Thymus (tissue), 11 donors: ENCODE measurements around the gene ADD1. TPM values are rescaled to one million over a fixed set of nuclear protein-coding genes. Genes with fewer than 3 reads are reported as not detected.

ENCODE experiments used
- DNase-seq, 9 donors: peaks; one replicate each; pipeline ENCODE4 v3.0.0-alpha.2; 2013; ENCODE audit warnings: low spot score in 9 of 9, low read depth in 6 of 9, missing footprints in 1 of 9
- H3K27ac ChIP-seq, 2 donors: one replicate each; pipeline ENCODE4 v1.5.1; 2013; ENCODE audit warnings: control low read depth in 1 of 2, low read depth in 1 of 2, low read length in 1 of 2, mild to moderate bottlenecking in 1 of 2, moderate library complexity in 1 of 2
- H3K27me3 ChIP-seq, 2 donors: one replicate each; pipeline ENCODE4 v1.5.1; 2013; ENCODE audit warnings: low read length in 1 of 2; ENCODE audit not compliant: control insufficient read depth in 2 of 2, insufficient read depth in 1 of 2
- H3K36me3 ChIP-seq, 2 donors: one replicate each; pipeline ENCODE4 v1.5.1; 2013; ENCODE audit warnings: low read length in 1 of 2, mild to moderate bottlenecking in 1 of 2, moderate library complexity in 1 of 2; ENCODE audit not compliant: control insufficient read depth in 2 of 2, insufficient read depth in 2 of 2
- H3K4me1 ChIP-seq, 2 donors: one replicate each; pipeline ENCODE4 v1.5.1; 2013; ENCODE audit warnings: low read length in 2 of 2; ENCODE audit not compliant: control insufficient read depth in 2 of 2, insufficient read depth in 2 of 2
- H3K4me3 ChIP-seq, 2 donors: one replicate each; pipeline ENCODE4 v1.5.1; 2013; ENCODE audit warnings: low read length in 2 of 2, control low read depth in 1 of 2, mild to moderate bottlenecking in 1 of 2
- H3K9me3 ChIP-seq, 2 donors: one replicate each; pipeline ENCODE4 v1.5.1; 2013; ENCODE audit warnings: low read length in 1 of 2, mild to moderate bottlenecking in 1 of 2; ENCODE audit not compliant: control insufficient read depth in 2 of 2, insufficient read depth in 1 of 2
- WGBS: extraction: QIAGEN DNeasy Blood & Tissue Kit; methylation state at CpG from one replicate; pipeline ENCODE4 v1.1.7; 2013; 5-methylcytosine and 5-hydroxymethylcytosine counted together
- polyA plus RNA-seq: library from polyadenylated mRNA; stranded (reverse); fragments of 200-250 nt; gene quantifications from one replicate; pipeline ENCODE4 v1.2.3, GENCODE V29; 2013
- total RNA-seq: library from RNA; stranded (reverse); fragments of 120-200 nt; gene quantifications from one replicate; pipeline ENCODE4 v1.2.4, GENCODE V29; 2013
- donor health status: healthy.

ADD1 gene
- total and polyA plus RNA-seq, 2 donors, result 103 to 247 TPM

DNA sequence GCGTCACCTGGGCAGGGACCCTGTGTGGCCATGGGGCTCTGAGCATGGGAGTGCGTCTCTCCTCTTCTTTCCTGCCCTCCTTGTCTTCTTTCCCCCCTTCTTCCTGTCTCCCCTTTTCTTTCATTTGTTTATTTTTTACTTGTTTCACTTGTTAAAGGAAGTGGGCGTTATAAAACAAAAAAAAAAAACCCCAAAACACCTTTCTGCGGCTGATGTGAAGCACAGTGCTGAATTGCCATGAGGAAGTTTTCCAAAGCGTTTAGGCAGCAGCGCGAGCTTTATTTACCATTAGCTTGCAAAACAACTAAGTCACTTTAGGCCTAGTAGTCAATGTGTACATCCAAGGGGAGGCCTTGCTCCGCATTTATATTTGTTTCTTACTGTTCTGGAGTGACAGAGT is 62.6 kb downstream of the ADD1 start:
- H3K4me3 ChIP-seq, result no peak overlapping the region
- no peaks in the 10 kb centered on the region for H3K27me3 ChIP-seq
- no peaks in the 10 kb centered on the region for H3K9me3 ChIP-seq
- WGBS, result 66% methylated on average over 8 of the region's 8 CpGs
- peaks cover 81 to 90% of the 10 kb centered on the region in 2 donors for H3K36me3 ChIP-seq
- DNase-seq, result peak in 1 of 9 donors; percentile 22
- no peaks in the 10 kb centered on the region for H3K4me1 ChIP-seq
- no peak overlapping the region for H3K27ac ChIP-seq

DNA sequence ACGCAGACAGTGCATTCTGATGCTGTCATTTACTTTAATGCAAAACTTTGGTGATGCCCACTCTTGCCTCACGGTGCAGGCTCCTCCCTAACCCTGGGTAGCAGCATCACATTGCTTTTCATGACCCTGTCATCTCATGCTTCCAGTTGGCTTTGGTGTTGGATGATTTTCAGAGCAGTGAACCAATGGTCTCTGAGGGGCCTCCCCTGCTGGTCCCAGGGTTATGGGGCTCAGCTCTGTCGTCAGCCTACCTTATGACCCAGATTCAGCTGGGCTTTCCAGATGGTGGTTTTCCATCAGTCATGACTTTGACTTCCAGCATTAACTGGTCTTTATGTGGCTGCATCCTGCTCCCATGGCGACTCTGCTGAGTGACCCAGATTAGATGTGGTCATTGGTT is 63.6 kb downstream of the ADD1 start:
- 90% methylated on average over 4 of the region's 4 CpGs for WGBS
- H3K4me3 ChIP-seq, result no peak overlapping the region

DNA sequence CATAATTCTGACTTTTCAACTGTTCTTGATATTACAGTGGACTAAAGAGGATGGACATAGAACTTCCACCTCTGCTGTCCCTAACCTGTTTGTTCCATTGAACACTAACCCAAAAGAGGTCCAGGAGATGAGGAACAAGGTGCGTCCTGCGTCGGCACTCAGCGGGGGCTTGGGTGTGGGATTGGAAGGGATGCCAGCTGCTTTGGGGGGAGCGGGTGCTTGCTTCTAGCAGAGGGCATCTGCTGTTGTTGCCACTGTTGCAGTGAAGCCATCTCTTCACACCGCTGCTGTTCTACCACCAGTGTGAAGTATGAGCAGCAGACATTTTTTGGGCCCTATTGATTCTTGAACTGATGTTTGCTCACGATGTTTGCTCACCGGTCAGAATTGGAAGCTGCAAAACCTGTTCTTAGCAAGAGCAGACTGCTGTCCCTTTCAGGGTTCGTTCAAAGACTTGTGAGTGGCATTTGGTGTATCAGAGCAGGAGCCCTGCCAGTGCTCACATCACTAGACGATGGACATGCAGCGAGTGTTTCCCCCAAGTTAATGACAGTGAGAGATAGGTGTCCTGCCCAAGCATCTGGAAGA is 64.2 kb downstream of the ADD1 start:
- Histone ChIP-seq H3K36me3 (peaks cover 89 to 92% of the 10 kb centered on the region in 2 donors), H3K9me3 (no peaks in the 10 kb centered on the region), H3K27me3 (no peaks in the 10 kb centered on the region), H3K4me1 (no peaks in the 10 kb centered on the region), H3K27ac (no peak overlapping the region), H3K4me3 (no peak overlapping the region)
- DNase-seq, result no peak
- WGBS, result 98% methylated on average over 11 of the region's 11 CpGs

More for the DNA sequence above, 63.6 kb downstream of the ADD1 start:
- Histone ChIP-seq H3K27me3 (no peaks in the 10 kb centered on the region), H3K4me1 (no peaks in the 10 kb centered on the region), H3K27ac (no peak overlapping the region), H3K36me3 (peaks cover 86 to 91% of the 10 kb centered on the region in 2 donors), H3K9me3 (no peaks in the 10 kb centered on the region)
- DNase-seq, result no peak

DNA sequence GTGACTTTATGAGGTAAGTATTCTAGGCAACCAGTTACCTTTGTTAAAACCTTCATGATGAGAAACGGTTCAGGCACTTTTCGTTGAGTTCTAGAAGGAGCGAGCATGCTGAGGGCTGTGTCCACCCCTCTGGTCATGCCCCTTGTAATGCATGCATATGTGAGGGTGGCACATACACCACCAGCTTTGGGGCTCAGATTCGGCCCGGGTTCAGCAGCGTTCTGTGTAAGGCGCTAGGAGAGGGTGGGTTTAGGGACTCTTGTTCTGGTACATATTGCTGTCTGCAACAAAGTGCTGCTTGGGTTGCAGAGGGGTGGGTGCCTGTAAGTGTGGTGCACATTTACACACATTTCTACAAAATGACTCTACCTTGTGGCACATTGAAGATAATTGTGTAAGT is 65.0 kb downstream of the ADD1 start:
- DNase-seq, result no peak
- Histone ChIP-seq H3K9me3 (no peaks in the 10 kb centered on the region), H3K27ac (no peak overlapping the region), H3K4me3 (no peak overlapping the region), H3K4me1 (no peaks in the 10 kb centered on the region), H3K27me3 (no peaks in the 10 kb centered on the region), H3K36me3 (peaks cover 86 to 95% of the 10 kb centered on the region in 2 donors)
- WGBS, result 96% methylated on average over 7 of the region's 7 CpGs

DNA sequence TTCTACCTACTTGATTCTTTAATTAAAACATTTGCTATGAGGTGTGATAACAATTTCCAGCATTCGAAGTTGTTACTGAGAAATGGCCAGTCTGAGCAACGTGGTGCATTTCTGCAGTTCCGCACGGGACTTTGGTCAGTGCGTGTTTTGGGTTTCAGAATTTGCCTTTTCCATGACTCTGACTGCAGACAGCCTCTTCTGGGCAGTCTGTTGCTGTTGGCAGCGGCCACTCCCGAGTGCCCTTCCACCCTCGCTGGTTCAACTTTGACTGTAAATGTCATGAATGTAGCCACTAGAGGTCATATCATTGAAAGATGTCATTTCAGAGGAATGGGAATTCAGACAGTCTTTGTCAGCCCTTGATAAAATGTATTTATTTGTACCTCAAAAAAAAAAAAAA is 65.9 kb downstream of the ADD1 start:
- no peaks in the 10 kb centered on the region for H3K4me1 ChIP-seq
- 98% methylated on average over 8 of the region's 8 CpGs for WGBS
- no peak for DNase-seq
- no peaks in the 10 kb centered on the region for H3K27me3 ChIP-seq
- H3K27ac ChIP-seq, result no peak overlapping the region
- H3K9me3 ChIP-seq, result no peaks in the 10 kb centered on the region
- H3K4me3 ChIP-seq, result no peak overlapping the region
- peaks cover 80 to 94% of the 10 kb centered on the region in 2 donors for H3K36me3 ChIP-seq

DNA sequence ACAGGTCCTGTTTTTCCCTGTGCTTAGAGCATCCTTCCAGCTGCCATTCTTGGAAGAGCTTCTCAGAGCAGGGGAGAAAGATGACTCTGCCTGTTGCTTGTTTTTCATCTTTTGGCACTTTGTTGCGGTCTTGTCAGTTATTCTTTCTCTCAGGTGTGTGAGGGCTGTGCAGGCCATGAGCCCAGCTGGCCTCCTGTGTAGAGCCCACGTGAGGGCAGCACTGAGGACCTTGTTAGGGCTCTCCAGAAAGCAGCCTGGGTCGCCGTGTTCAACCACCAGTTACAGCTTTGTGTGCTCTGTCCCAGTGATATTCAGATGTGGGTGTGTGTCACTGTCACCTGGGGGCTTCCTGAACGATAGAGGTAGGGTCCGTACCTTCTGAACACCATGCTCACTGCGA is 66.8 kb downstream of the ADD1 start:
- Histone ChIP-seq H3K9me3 (no peaks in the 10 kb centered on the region), H3K36me3 (peaks cover 78 to 96% of the 10 kb centered on the region in 2 donors), H3K27me3 (no peaks in the 10 kb centered on the region), H3K4me3 (no peak overlapping the region), H3K4me1 (no peaks in the 10 kb centered on the region), H3K27ac (no peak overlapping the region)
- no peak for DNase-seq
- 97% methylated on average over 7 of the region's 7 CpGs for WGBS

DNA sequence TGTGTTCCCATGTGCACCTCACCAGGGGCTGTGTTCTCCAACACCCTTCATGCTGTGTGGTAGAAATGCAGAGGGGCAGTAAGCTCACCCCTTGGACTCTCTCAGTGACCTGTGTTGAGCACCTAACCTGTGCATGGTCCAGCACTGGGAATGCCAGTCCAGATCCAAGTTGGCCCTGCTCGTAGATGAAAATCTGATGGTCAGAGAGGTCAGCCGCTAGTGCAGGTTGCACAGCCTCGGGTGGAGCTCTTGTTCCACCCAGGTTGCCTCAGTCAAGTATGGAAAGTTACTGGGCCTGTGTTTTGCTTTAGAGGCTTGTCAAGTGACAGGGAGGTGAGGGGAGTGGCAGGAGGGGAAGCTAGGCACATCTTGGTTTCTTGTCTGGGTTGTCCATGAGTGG is 68.2 kb downstream of the ADD1 start:
- no peaks in the 10 kb centered on the region for H3K4me1 ChIP-seq
- no peaks in the 10 kb centered on the region for H3K27me3 ChIP-seq
- no peak overlapping the region for H3K27ac ChIP-seq
- H3K9me3 ChIP-seq, result no peaks in the 10 kb centered on the region
- DNase-seq, result no peak
- H3K4me3 ChIP-seq, result no peak overlapping the region
- H3K36me3 ChIP-seq, result peaks cover 75 to 96% of the 10 kb centered on the region in 2 donors
- WGBS, result 98% methylated on average over 3 of the region's 3 CpGs

DNA sequence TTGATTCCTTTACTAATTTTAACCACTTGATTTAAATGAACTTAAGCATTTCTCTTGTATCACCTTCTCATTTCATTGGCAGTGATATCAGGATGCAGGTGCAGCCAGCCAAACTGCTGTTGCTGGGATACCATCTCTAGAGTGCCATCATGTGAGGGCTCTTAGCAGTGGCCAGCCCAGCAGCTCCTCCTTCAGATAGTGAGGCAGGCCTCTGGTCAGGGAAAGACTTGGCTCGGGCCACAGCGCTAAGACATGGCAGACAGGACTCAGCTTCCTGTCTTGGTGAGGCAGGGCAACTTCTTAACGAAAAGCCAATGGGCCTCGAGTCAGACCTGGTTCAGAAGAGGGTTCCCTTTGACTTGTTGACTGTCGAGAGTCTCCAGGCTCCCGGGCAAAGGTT is 69.5 kb downstream of the ADD1 start:
- Histone ChIP-seq H3K27me3 (no peaks in the 10 kb centered on the region), H3K27ac (no peak overlapping the region), H3K4me3 (no peak overlapping the region), H3K36me3 (peaks cover 62 to 84% of the 10 kb centered on the region in 2 donors), H3K4me1 (no peaks in the 10 kb centered on the region), H3K9me3 (no peaks in the 10 kb centered on the region)
- WGBS, result 96% methylated on average over 6 of the region's 6 CpGs
- DNase-seq, result no peak

DNA sequence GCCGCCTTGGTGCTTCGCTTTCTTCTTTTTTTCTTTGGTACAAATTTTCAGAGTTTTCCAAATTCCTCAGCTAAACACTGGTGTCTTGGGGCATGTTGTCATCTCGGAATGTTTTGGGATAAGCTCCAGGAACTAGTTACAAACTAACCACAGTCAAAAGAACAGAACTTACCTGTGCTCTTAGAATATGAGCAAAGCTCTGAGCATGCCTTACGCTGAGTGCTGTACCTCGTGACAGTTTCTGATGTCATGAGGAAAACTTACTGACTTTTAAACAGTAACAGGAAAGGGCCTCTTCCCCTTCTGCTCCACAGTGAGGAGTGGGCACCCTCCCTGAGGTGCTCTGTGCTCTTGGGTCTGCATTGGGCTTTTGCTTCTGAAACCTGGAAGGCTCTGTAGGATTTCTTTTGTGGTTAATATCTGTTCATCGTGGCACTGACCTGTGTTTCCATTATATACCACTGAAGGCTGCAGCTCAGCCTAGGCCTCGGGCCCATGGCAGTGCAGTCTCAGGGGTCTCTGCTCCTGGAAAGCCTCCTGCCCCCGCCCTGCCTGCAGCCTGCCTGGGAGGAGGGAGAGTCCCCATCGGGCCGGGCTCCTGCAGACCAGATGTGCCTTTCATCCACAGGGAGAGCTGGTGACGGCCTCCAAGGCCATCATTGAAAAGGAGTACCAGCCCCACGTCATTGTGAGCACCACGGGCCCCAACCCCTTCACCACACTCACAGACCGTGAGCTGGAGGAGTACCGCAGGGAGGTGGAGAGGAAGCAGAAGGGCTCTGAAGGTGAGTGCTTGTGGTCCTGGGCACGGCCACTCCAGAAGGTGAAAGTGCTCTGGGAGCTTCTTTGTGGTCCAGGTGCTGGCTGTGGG is 70.8 kb downstream of the ADD1 start:
- Histone ChIP-seq H3K4me3 (no peak overlapping the region), H3K9me3 (no peaks in the 10 kb centered on the region), H3K36me3 (peaks cover 51 to 70% of the 10 kb centered on the region in 2 donors), H3K4me1 (no peaks in the 10 kb centered on the region), H3K27me3 (no peaks in the 10 kb centered on the region), H3K27ac (no peak overlapping the region)
- WGBS, result 49% methylated on average over 16 of the region's 16 CpGs
- DNase-seq, result no peak
